CD4-positive, alpha-beta T cell (primary cell): ENCODE measurements around the gene C17orf75. TPM values are rescaled to one million over a fixed set of nuclear protein-coding genes. Genes with fewer than 3 reads are reported as not detected.

Experiments
- ATAC-seq: fragments of 200-7000 bp; cut with Tn5 transposase; one replicate; pipeline ENCODE4 v1.10.0; 2022; ENCODE audit warnings: mild to moderate bottlenecking; ENCODE audit not compliant: poor library complexity
- CTCF ChIA-PET: fragments of 350-600 bp; sonication (Branson Sonifier 250); formaldehyde crosslinking; loops from one replicate; lab custom pipeline; 2021; ENCODE audit warnings: antibody characterized with exemption, inconsistent platforms; lab: Charles Lee
- POLR2A ChIA-PET: fragments of 350-600 bp; sonication (Branson Sonifier 250); formaldehyde crosslinking; loops from one replicate; lab custom pipeline; 2021; ENCODE audit warnings: antibody characterized with exemption, inconsistent platforms; lab: Charles Lee
- DNase-seq, 14 experiments: peaks; one replicate each; pipeline ENCODE4 v3.0.0-alpha.2; 2013 to 2020; ENCODE audit warnings: mixed read lengths in 2 of 14
- H3K27ac ChIP-seq, 2 donors: one replicate each; pipeline versions ENCODE4 v1.5.1 to v1.7.0; 2013; ENCODE audit warnings: low read length in 2 of 2, low read depth in 1 of 2, mild to moderate bottlenecking in 1 of 2
- H3K27me3 ChIP-seq, 2 experiments: 1 replicate in 1 of 2; 2 replicates in 1 of 2; pipeline versions ENCODE4 v1.6.1 to v1.7.0; 2013; ENCODE audit warnings: low read length in 2 of 2, control low read depth in 1 of 2, mild to moderate bottlenecking in 1 of 2, moderate library complexity in 1 of 2; ENCODE audit not compliant: insufficient read depth in 2 of 2, control insufficient read depth in 1 of 2
- H3K36me3 ChIP-seq: one replicate; pipeline ENCODE4 v1.6.1; 2013; ENCODE audit warnings: low read length, control low read depth; ENCODE audit not compliant: insufficient read depth
- H3K4me1 ChIP-seq: one replicate; pipeline ENCODE4 v1.6.1; 2013; ENCODE audit warnings: low read length, control low read depth; ENCODE audit not compliant: insufficient read depth
- H3K4me3 ChIP-seq: one replicate; pipeline ENCODE4 v1.5.1; 2013; ENCODE audit warnings: mild to moderate bottlenecking, low read length, moderate library complexity
- H3K9me3 ChIP-seq, 2 experiments: 1 replicate in 1 of 2; 2 replicates in 1 of 2; pipeline versions ENCODE4 v1.6.1 to v1.7.0; 2013; ENCODE audit warnings: low read length in 2 of 2, mild to moderate bottlenecking in 2 of 2, control low read depth in 1 of 2, moderate library complexity in 1 of 2; ENCODE audit not compliant: control insufficient read depth in 1 of 2, insufficient read depth in 1 of 2
- H3K27ac Mint-ChIP-seq: one replicate; pipeline ENCODE4 v1.8.0; 2020; ENCODE audit warnings: mixed read lengths
- H3K27me3 Mint-ChIP-seq: one replicate; pipeline ENCODE4 v1.8.0; 2021; ENCODE audit warnings: mixed read lengths
- H3K36me3 Mint-ChIP-seq: one replicate; pipeline ENCODE4 v1.8.0; 2021; ENCODE audit warnings: low read depth, mixed read lengths
- H3K4me1 Mint-ChIP-seq: one replicate; pipeline ENCODE4 v1.8.0; 2021; ENCODE audit warnings: low read depth, mixed read lengths
- H3K4me3 Mint-ChIP-seq: one replicate; pipeline ENCODE4 v1.8.0; 2020; ENCODE audit warnings: mild to moderate bottlenecking, mixed read lengths
- H3K9me3 Mint-ChIP-seq: one replicate; pipeline ENCODE4 v1.8.0; 2020; ENCODE audit warnings: mixed read lengths
- CTCF ChIP-seq: fragments of 200-600 bp; IDR thresholded peaks from one replicate; pipeline ENCODE4 v1.8.0; 2022; ENCODE audit warnings: antibody characterized with exemption, mild to moderate bottlenecking
- intact Hi-C, 2 experiments: fragments of 100-400 bp; cut with DNase I in 1 of 2; cut with micrococcal nuclease in 1 of 2; formaldehyde crosslinking; loops; one replicate each; pipeline versions ENCODE4 v1.15.1 to v1.9.0; 2023 to 2025; cut with DNase I, micrococcal nuclease
- total RNA-seq, 174 experiments: library from RNA in 2 of 174; stranded (reverse) in 2 of 174; gene quantifications; one replicate each; pipeline ENCODE4 v1.2.3 and lab custom pipeline; 2021 to 2026

C17orf75 gene
- total RNA-seq, 2 experiments from 2014 or later, result 12.8 to 15.9 TPM

GRCh38 chr17:32361270-32361669 lies 19.3 kb upstream of the C17orf75 start:
- Mint-ChIP-seq H3K36me3 (peaks cover 90% of the 10 kb centered on the region), H3K4me1 (peaks cover 55% of the 10 kb centered on the region), H3K9me3 (no peaks in the 10 kb centered on the region), H3K27me3 (no peaks in the 10 kb centered on the region), H3K4me3 (no peak overlapping the region), H3K27ac (no peak overlapping the region)
- Histone ChIP-seq H3K4me3 (no peak overlapping the region), H3K27me3 (no peaks in the 10 kb centered on the region), H3K27ac (no peak overlapping the region), H3K9me3 (no peaks in the 10 kb centered on the region), H3K36me3 (peaks cover 94% of the 10 kb centered on the region), H3K4me1 (peaks cover 27% of the 10 kb centered on the region)
- CTCF ChIA-PET, result interaction anchor here (0.6 kb wide), 1 partner anchor 48 kb away, joined by 4 read pairs; no protein-coding TSS in a partner anchor
- DNase-seq (no peak), ATAC-seq (no peak)
- POLR2A ChIA-PET, result interaction anchor here (0.9 kb wide), 1 partner anchor 11 kb away, joined by 3 read pairs; the partner anchor contains the start of gene ZNF207
- TF ChIP-seq CTCF, result no peak
- intact Hi-C loops, result no loop called here

- CTCF ChIA-PET, result no interaction called here
- H3K9me3 ChIP-seq, result no peaks in the 10 kb centered on the region
- intact Hi-C loops, result loop anchor here in 1 of 2 experiments (10.0 kb wide), 1 partner anchor 517 kb away; the partner anchor contains the start of gene MYO1D
- H3K27me3 ChIP-seq, result no peaks in the 10 kb centered on the region
- DNase-seq (no peak), ATAC-seq (no peak)
- peaks cover 58% of the 10 kb centered on the region for H3K4me1 ChIP-seq
- Mint-ChIP-seq H3K9me3 (no peaks in the 10 kb centered on the region), H3K36me3 (peaks cover 92% of the 10 kb centered on the region), H3K27me3 (no peaks in the 10 kb centered on the region), H3K4me3 (no peak overlapping the region), H3K27ac (no peak overlapping the region), H3K4me1 (peaks cover 67% of the 10 kb centered on the region)
- TF ChIP-seq CTCF, result no peak
- H3K4me3 ChIP-seq, result no peak overlapping the region
- no peak overlapping the region for H3K27ac ChIP-seq
- H3K36me3 ChIP-seq, result peaks cover 93% of the 10 kb centered on the region
- POLR2A ChIA-PET, result no interaction called here
These were observed 15.6 kb upstream of the C17orf75 start for GRCh38 chr17:32357615-32358014.

- no peaks in the 10 kb centered on the region for H3K27me3 Mint-ChIP-seq
- no peak for ATAC-seq
- no peak for TF ChIP-seq CTCF
- intact Hi-C loops, result loop anchor here in 1 of 2 experiments (10.0 kb wide), 1 partner anchor 518 kb away; the partner anchor contains the start of gene MYO1D
- no peak overlapping the region for H3K27ac Mint-ChIP-seq
- POLR2A ChIA-PET, result no interaction called here
- CTCF ChIA-PET, result no interaction called here
- no peak for DNase-seq
- Histone ChIP-seq H3K4me3 (no peak overlapping the region), H3K27me3 (no peaks in the 10 kb centered on the region), H3K27ac (no peak overlapping the region), H3K9me3 (no peaks in the 10 kb centered on the region), H3K4me1 (peaks cover 62% of the 10 kb centered on the region), H3K36me3 (peaks cover 89% of the 10 kb centered on the region)
- H3K36me3 Mint-ChIP-seq, result peaks cover 92% of the 10 kb centered on the region
- H3K4me3 Mint-ChIP-seq, result peak overlapping the region; percentile 12
- peaks cover 65% of the 10 kb centered on the region for H3K4me1 Mint-ChIP-seq
- no peaks in the 10 kb centered on the region for H3K9me3 Mint-ChIP-seq
These were observed 14.8 kb upstream of the C17orf75 start for GRCh38 chr17:32356750-32357149.
